Head of caudate nucleus (tissue), 42 donors: ENCODE results near the gene C20orf144.
"Not testable (repeated sequence)": the region's sequence is repeated elsewhere in the genome, so short reads cannot be mapped to it uniquely, and the experiment has no call there.

Experiments
- DNase-seq, 42 donors: peaks; one replicate each; pipeline versions ENCODE4 v3.0.0 to v3.0.0-alpha.2; 2020 to 2021; ENCODE audit warnings: mixed read lengths in 7 of 42
- intact Hi-C: fragments of 100-400 bp; cut with DNase I; formaldehyde crosslinking; loops from one replicate; pipeline ENCODE4 v1.15.0; 2022

C20orf144 gene

DNA sequence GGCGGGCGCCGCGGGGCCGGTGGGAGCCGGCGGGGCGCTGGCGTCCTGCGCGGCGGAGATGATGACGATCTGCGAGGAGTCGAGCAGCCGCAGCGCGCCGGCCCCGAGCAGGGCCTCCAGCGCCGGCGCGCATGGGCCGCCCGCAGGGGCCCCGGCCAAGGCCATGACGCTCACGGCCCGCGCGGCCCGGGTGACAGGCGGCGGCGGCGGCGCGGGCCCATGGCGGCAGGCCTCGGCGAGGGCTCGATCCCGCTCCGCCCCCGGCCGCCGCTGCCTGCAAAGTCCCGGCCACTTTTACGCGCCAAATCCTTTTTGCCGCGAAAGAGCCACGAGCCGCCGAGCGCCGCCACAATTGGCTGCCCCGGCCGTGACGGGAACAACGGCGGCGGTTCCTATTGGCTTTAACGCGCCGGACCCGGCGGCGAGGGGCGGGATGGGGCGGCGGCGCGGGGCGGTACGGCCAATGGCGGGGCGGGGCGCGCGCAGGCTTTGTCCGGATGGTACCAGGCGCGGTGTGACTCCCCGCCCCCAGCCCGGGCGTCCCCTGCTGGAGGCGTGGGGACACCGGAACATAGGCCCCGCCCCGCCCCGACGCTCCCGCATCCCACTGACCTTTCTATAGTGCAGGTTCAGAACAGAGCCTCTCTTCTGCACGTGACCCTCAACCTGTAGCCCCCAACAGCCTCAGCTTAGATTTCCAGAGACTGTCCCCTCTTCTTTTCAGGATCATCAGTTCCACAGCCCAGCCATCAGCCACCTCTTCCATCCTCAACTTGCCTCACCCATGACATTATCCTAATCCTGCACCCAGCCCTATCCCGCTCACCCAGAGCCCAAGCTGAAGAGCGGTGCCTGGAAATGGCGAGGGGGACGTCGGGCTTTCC is 24.2 kb downstream of the C20orf144 start, which contains the start of gene E2F1:
TSS of gene E2F1 (minus strand) at position 286 of the 884 bp plus-strand sequence. CDS start at position 165, 121 bp downstream.
- intact Hi-C loops = loop anchor here (2.0 kb wide), 1 partner anchor 44 kb away; the partner anchor contains the start of gene ZNF341
- peak; percentile 87 to 99 (median 97) for DNase-seq

DNA sequence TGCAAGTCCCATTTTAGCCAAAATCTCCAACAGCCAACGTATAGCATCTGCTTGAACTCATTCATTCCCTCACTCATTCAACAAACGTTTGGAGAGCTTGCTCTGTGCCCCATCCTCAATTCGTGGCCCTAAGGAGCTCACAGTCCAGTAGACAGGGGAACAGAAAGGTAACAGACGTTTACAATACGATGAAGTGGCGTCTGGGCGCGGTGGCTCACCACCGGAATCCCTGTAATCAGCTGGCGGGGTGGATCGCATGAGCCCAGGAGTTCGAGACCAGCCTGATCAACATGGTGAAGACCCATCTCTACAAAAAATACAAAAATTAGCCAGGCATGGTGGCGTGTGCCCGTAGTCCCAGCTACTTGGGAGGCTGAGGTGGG is 24.8 kb downstream of the C20orf144 start:
- intact Hi-C loops = loop anchor here (2.0 kb wide), 1 partner anchor 44 kb away; the partner anchor contains the start of gene ZNF341
- no peak for DNase-seq

DNA sequence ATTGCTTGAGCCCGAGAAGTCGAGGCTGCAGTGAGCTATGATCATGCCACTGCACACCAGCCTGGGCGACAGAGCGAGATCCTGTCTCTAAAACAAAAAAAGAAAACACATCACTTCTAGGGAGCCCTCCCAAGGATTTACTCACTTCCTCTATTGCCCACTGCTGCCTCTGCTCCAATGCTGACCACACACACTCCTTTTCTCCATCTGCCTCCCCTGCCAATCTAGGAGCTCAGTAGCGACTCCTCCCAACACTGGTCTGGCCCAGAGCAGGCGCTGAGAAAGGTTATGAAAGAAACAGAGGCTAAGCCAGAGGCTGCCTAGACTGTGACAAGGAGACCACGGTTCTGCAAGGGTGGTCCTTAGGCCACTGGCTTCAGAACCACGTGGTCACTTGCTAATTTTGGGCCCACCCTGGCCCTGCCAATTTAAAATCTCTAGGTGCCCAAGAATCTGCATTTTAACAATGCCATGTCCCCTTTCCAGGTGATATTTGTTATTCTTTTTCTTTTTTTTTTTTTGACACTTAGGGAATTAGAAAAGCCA is 25.3 kb downstream of the C20orf144 start:
- intact Hi-C loops = loop anchor here (2.0 kb wide), 1 partner anchor 43 kb away; the partner anchor contains the start of gene ZNF341
- no peak for DNase-seq

DNA sequence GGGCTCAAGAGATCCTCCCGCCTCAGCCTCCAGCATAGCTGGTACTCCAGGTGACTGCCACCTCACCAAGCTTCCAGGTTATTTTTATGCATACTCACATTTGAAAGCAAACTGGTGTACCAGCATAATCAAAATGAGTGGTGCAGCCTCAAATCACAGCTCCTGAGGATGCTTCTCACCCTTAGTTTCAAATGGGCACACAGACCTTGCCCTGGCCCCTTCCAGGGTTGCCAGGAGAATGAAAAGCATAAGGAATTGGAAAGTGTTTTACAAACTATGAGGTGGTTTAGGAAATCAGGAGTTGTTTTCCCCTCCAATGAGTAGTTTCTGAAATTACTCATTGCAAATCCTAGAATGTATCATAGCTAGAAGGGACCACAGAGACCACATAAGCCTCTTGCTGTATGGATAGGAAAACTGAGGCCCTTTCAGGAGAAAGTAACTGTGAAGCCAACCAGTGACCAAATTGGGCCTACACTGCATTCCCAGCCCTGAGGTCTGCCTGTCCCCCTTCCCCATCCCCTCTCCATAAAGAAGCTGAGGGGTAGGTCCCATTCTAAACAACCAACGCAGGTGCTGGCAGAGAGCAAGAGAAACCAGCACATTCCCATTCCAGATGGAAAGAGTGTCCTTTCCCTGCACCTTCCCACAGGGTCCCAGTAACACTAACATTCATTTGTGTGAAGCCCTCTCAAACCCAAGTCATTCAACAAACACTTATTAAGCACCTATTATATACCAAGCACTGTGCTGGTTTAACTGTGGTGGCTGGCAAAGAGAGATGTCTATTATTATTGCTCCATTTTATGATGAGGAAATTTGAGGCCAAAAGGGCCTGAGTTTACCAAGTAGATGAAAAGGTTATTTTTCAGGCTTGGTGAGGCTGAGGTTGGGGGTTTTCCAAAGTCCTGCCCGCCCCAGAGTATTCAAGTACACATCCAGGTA is 26.1 kb downstream of the C20orf144 start:
- intact Hi-C loops = loop anchor here (2.0 kb wide), 1 partner anchor 43 kb away; the partner anchor contains the start of gene ZNF341
- DNase-seq = no peak

DNA sequence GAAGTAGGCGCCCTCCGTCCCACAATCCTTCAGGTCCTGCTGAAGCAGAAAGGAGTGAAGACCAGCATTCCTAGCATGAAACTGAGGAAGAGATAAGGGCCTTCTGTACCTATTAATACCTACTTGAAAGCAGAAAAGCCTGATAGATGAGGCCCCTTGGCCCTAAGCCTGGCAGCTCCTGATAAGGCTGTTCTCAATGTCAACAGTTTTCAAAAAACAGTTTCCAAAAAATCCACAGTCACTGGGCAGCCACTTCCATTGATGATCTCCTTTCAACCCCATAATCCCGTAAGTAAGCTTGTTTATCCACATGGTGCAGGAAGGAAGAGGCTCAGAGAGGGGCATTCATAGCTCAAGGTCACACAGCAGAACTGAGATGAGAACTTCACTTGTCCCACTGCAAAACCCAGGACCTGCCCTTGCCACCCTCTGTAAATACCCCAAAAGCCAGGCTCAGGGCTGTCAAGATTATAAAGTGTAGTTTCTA is 26.9 kb downstream of the C20orf144 start:
- intact Hi-C loops = no loop called here

DNA sequence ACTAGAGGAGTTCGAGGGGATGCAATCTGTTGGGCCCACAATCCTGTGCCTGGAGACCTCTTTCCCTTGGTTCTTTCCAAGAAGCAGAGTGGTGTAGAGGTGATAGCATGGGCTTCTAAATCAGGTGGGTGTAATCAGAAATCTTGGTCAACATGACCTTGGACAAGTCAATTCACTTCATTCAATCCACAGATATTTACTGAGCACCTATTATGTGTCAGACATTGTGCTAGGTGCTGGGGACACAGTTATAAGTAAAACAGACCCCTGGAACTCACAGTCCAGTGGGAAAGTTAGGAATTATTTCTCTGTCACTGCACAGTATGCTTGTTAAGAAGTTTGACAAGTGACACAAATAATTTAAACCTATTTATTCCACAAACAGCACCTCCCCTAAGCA is 27.4 kb downstream of the C20orf144 start:
- DNase-seq = no peak
- intact Hi-C loops = no loop called here

More for the DNA sequence above, 26.9 kb downstream of the C20orf144 start:
- DNase-seq = no peak

DNA sequence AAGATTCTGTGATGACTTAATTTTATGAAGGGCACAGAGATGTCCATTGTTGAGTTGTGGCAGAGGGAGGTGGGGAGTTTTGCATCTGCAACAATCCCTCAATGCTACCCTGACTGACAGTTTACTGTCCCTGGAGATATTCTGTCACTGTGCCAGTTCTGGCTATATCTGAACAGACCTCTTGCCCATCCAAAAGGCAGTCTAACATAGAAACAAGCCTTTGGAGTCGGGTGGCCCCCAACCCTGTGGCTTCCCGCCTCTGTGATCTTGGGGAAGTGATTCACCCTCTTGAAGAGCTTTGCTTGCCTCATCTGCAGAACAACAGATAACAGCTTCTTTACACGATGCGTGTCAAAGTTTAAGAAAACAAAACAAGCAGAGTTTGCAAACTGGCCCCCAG is 27.8 kb downstream of the C20orf144 start:
- peak in 26 of 42 donors; percentile 16 to 80 (median 54) for DNase-seq
- intact Hi-C loops = no loop called here

DNA sequence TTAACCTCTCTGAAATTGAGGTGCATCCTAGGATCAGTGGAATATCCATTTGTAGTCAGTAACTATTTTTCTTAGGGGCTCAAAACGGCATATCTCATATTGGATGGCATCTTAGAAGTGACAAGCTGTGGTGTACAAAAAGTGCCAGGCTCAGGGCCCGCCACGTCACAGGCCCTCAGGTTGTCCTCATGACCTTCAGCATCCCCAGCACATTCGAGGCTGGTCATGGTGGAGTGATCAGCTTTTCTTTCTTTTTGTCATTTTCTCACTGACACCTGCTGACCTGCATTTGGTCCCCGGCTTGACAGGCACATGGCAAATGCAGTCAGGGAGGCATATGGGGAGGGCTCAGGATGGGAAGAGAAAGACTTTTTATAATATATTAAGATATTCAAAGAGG is 31.2 kb downstream of the C20orf144 start:
- intact Hi-C loops = no loop called here
- peak in 2 of 42 donors; percentile 34 to 37 for DNase-seq

DNA sequence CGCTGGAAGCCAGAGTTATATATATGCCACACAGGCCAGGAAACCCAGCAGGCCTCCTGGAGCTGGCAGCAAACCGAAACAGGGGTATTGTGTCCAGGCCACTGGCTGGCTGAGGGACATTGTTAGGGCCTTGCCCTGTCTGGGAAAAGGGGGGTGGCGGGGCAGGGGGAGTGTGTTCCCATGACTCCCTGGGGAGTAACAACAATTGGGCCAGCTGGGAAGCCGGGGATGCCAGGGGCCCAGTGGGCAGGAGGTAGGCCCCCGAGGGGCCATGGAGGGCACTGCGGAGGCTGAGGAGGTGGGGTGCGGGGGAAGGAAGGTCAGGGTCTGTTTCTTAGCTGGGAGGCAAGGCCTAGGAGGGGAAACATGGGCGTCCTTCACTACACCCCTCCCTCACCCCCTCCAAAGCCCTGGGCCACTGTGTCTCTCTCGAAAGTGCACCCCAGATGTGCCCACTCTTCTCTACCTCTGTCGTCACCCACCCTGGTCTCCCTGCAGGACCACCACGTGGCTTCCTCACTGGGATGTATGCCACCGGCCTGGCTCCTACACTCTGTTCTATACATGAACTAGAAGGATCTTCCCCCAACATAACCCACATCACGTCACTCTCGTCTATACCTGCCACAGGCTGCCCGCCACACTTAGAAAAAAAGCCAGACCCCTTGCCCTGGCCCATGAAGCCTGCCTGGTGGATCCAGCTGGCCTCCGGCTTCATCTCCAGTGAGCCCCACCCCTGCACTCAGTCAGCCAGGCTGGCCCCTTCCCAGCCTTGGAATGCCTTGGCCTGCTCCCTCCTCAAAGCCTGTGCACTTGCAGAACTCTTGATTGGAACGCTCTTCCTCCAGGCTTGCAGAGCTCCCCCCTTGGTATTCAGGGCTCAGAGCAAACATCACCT is 31.9 kb downstream of the C20orf144 start:
- intact Hi-C loops = no loop called here
- peak; percentile 69 to 94 (median 84) for DNase-seq

DNA sequence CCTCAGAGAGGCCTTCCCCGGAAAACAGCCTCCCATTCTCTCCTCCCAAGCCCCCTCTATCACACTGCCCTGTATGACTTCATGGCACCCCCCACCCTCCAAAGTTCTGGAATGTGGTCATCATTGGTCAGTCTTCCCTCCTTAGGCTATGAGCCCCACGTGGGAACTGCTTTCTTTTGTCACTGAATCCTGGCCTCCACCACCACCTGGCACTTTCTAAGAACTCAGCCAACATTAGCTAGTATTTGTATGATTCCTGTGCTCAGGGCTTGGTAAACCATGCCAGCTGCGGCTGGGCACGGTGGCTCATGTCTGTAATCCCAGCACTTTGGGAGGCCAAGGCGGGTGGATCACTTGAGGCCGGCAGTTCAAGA is 32.5 kb downstream of the C20orf144 start:
- DNase-seq = peak in 1 of 42 donors; percentile 41
- intact Hi-C loops = no loop called here

DNA sequence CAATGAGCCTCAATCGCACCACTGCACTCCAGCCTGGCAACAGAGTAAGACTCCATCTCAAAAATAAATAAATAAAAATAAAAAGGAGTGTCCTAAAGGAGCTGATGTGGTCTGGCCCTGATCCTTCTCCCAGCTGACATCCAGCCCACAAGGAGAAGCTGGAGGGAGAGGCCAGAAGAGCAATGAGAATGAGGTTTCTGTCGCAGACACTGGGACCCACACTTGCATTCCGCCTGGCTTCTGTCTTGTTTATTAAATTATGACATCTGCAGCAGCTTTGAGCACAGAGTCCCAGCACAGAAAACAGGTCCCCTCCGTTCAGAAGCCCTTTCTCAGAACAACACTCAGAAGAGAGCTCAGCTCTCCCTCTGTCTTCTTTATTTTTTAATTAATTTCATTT is 34.3 kb downstream of the C20orf144 start:
- intact Hi-C loops = no loop called here
- DNase-seq = no peak

DNA sequence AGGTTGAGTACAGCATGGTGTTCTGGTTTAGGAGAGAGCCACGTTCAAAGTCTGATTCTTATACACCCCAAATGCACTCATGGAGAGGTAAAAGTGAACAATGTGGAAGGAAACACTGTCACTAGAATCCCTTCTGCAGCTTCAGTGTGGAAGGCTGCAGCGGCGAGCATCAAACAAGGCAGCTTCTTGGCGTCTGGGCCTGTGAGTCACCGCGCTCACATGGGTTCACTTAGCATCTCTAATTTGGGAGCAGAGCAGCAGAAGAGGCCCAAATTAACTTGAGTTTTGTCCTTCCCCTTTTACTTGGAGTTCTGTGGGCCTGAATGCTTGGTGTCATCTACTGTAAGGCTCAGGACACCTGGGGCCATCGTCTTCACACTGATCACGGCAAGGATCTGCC is 35.0 kb downstream of the C20orf144 start:
- DNase-seq = peak; percentile 51 to 93 (median 78)
- intact Hi-C loops = no loop called here

DNA sequence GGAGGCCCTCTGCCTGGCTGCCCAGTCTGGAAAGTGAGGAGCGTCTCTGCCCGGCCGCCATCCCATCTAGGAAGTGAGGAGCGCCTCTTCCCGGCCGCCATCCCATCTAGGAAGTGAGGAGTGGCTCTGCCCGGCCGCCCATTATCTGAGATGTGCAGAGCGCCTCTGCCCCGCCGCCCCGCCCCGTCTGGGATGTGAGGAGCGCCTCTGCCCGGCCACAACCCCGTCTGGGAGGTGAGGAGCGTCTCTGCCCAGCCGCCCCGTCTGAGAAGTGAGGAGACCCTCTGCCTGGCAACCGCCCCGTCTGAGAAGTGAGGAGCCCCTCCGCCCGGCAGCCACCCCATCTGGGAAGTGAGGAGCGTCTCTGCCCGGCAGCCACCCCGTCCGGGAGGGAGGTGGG is 36.8 kb downstream of the C20orf144 start:
- DNase-seq = not testable (repeated sequence)

DNA sequence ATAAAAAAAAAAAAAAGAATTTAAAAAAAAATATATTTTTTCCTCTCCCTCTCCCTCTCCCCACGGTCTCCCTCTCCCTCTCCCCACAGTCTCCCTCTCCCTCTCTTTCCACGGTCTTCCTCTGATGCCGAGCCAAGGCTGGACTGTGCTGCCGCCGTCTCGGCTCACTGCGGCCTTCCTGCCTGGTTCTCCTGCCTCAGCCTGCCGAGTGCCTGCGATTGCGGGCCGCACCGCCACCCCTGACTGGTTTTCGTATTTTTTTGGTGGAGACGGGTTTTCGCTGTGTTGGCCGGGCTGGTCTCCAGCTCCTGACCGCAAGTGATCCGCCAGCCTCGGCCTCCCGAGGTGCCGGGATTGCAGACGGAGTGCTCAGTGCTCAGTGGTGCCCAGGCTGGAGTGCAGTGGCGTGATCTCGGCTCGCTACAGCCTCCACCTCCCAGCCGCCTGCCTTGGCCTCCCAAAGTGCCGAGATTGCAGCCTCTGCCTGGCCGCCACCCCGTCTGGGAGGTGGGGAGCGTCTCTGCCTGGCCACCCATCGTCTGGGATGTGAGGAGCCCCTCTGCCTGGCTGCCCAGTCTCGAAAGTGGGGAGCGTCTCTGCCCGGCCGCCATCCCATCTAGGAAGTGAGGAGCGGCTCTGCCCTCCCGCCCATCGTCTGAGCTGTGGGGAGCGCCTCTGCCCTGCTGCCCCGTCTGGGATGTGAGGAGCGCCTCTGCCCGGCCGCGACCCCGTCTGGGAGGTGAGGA is 38.7 kb downstream of the C20orf144 start:
- DNase-seq, intact Hi-C loops: not testable (repeated sequence)

More for the DNA sequence above, 36.8 kb downstream of the C20orf144 start:
- intact Hi-C loops = not testable (repeated sequence)

DNA sequence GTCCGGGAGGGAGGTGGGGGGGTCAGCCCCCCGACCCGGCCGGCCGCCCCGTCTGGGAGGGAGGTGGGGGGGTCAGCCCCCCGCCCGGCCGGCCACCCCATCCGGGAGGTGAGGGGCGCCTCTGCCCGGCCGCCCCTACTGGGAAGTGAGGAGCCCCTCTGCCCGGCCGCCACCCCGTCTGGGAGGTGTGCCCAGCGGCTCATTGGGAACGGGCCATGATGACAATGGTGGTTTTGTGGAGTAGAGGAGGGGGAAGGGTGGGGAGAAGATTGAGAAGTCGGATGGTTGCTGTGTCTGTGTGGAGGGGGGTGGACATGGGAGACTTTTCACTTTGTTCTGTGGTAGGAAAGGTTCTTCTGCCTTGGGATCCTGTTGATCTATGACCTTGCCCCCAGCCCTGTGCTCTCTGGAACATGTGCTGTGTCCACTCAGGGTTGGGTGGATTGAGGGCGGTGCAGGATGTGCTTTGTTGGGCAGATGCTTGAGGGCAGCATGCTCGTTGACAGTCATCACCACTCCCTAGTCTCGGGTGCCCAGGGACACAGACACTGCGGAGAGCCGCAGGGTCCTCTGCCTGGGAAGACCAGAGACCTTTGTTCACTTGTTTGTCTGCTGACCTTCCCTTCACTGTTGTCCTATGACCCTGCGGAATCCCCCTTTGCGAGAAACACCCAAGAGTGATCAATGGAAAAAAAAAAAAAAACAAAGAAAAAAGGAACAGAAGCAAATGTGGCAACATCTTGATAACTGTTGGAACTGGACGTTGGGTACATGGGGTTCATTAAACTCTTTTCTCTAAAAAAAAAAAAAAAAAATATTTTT is 39.7 kb downstream of the C20orf144 start:
- intact Hi-C loops = no loop called here

DNA sequence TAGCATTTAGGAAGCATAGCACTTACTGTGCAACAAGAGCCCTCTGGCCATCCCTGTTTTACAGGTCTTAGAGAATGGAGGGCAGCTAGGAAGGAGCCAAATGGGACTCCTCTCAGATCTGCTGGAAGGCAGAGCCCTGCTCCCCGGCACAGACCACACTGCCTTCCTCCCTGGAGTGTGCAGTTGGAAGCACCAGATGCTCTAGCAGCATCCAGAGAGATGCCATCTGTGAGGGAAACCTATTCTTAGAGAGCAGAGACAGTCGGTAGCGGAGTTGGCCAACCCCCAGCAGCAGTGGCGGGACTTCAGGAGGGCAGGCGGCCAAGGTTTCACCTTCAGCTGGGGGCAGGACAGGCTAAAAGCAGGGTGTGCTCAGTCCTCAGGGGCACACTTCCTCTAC is 40.7 kb downstream of the C20orf144 start:
- peak in 1 of 42 donors; percentile 20 for DNase-seq
- intact Hi-C loops = no loop called here

More for the DNA sequence above, 39.7 kb downstream of the C20orf144 start:
- DNase-seq = peak in 3 of 42 donors; percentile 25 to 45 (median 40)
